ENCODE measurements around the gene CLCNKB.
"Not testable (repeated sequence)": the region's sequence is repeated elsewhere in the genome, so short reads cannot be mapped to it uniquely, and the experiment has no call there.

The CLCNKB gene

DNA sequence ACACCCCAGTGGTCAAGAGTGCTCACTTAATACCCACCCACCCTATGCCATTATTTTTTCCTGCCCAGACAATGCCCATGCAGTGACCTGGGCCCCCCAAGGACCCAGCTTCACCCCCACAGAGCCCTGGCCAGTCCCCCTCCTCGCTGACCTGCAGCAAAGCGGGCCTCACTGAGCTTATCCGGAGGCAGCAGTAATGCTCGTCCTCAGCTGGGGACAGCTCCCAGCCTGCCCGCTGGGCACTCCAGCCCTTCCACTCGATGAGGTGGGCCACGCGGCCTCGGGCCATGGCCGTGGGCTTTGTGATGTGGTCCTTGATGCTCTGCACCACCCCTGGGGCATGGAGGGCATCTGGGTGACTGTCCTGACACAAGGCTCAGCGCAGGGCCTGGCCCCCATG is 7.1 kb upstream of the CLCNKB start:
- DNase-seq, result not testable (repeated sequence)

- no peak for DNase-seq
These were observed 5.0 kb upstream of the CLCNKB start for GRCh38 chr1:16038620-16038912.

DNA sequence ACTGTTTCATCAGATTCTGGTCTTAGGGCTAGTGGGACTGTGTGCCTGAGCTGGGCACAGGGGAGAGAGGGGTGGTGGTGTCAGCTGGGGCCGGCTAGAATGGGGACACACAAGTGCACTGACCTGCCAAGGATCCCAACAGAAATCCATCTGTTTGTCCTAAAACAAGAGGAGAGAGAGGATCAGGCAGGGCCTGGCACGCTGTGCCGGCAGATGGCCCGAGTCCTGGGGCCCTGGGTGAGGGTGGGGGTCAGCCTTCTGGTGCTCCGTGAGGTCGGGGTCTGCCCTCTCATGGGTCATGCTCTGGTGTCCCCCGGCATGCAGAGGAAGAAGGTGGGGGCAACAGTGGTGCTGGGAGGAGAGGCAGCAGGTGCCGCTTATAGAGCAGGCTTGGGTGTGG is 3.7 kb upstream of the CLCNKB start:
- not testable (repeated sequence) for DNase-seq

GRCh38 chr1:16041200-16041599 is 2.4 kb upstream of the CLCNKB start:
- no peak for DNase-seq

GRCh38 chr1:16042096-16042495 is 1.5 kb upstream of the CLCNKB start:
- no peak for DNase-seq

DNA sequence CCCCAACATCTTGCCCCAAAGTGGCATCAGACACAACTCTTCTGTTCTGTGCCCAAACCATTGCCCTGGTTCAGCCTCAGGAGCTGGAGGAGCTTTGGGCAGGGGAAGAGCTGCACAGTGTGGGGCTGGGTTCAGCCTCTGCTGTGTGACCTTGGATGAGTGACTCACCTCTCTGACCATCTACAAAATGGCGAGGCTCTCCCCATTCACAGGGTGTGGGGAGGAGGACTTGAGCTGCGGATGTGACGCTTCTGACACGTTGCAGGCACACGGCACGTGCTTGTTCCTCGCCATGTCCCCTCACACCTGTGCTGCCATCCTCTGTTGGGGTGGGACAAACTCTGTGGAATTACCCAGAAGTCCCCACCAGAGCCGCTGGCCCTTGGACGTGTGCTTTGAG is 928 bp upstream of the CLCNKB start:
- DNase-seq, result not testable (repeated sequence)

DNA sequence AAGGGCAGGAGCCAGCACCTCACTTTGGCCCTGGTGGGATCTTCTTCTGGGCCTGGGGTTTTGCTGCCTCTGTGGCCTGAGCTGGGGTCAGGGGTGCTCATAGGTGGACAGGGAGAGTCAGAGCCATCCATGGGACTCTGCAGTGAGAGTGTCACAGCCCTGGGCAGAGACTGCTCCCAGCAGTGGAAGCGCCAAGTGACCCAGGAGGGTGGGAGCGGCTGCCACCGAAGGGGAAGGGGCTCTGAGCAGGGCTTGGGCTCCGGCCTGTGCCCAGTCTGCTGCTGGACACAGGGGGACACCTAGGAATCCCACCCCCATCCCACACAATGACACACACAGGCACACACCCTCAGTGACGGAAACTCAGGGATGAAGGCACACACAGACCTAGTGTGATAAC is 368 bp downstream of the CLCNKB start:
- no peak for DNase-seq

- DNase-seq, result no peak
These were observed 3.3 kb downstream of the CLCNKB start for GRCh38 chr1:16046842-16047241.

DNA sequence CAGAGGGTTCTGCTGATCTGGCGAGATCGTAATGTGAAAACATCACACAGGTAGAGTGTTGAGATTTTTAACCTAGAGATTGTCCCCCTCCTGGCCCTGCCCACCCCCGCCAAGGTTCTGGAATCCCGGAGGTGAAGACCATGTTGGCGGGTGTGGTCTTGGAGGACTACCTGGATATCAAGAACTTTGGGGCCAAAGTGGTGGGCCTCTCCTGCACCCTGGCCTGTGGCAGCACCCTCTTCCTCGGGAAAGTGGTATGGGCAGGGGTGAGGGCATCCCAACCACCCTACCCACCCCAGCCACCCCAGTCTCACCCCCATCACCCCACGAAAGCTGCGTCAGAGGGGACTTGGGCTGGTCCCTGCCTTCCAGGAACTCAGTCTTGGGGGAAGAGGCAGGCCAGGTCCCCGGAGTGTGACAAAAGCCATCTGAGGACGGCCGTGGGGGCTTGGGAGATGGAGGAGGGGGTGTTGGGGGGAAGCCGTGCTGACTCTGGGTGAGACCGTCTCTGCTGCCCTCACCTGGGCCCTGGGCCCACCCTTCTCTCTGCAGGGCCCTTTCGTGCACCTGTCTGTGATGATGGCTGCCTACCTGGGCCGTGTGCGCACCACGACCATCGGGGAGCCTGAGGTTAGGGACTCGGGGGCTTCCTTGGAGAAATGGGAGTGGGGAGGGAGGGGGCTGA is 4.4 kb downstream of the CLCNKB start:
- DNase-seq, result no peak

- DNase-seq, result peak; percentile 48
These were observed 5.1 kb downstream of the CLCNKB start for GRCh38 chr1:16048573-16049189.

- no peak for DNase-seq
These were observed 6.7 kb downstream of the CLCNKB start for GRCh38 chr1:16050328-16050727.

GRCh38 chr1:16051039-16051438 is 7.5 kb downstream of the CLCNKB start:
- no peak for DNase-seq

GRCh38 chr1:16051949-16052348 is 8.4 kb downstream of the CLCNKB start:
- DNase-seq, result not testable (repeated sequence)

DNA sequence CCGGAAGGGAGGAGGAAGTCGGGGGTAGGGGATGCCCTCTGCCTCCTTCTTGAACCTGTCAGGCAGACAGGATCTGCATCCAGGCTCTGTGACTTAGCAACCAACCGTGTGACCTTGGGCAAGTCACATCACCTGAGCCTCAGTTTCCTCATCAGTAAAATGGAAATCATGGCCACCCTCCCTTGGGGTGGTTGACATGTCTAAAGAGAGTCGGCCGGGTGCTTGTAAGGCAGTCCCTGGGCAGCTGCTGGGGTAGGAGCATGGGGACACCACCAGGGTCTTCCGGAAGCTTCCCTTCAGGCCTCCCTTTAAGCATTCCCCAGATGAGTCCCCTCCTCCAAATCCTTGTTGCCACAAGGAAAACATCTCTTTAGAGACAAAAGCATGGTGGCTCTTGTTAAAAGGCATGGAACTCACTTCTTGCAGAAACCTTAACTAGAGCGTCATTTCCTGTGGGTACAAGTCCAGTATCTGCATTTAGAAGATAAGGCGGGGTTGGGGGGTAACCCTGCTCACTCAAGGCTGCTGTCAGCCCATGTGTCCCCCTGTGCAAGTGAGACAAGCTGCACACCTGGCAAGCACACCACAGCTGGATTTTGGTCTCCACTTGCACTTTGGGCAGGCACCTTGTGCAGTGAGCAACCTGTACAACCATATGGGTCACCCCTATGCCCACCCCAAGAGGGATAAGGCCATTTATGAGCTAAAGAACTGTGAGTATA is 10.4 kb downstream of the CLCNKB start:
- no peak for DNase-seq

GRCh38 chr1:16054598-16055540 is 11.3 kb downstream of the CLCNKB start:
- no peak for DNase-seq

- peak; percentile 97 for DNase-seq
These were observed 12.3 kb downstream of the CLCNKB start for GRCh38 chr1:16055613-16056520.

- DNase-seq, result not testable (repeated sequence)
These were observed 12.9 kb downstream of the CLCNKB start for GRCh38 chr1:16056521-16056912.

DNA sequence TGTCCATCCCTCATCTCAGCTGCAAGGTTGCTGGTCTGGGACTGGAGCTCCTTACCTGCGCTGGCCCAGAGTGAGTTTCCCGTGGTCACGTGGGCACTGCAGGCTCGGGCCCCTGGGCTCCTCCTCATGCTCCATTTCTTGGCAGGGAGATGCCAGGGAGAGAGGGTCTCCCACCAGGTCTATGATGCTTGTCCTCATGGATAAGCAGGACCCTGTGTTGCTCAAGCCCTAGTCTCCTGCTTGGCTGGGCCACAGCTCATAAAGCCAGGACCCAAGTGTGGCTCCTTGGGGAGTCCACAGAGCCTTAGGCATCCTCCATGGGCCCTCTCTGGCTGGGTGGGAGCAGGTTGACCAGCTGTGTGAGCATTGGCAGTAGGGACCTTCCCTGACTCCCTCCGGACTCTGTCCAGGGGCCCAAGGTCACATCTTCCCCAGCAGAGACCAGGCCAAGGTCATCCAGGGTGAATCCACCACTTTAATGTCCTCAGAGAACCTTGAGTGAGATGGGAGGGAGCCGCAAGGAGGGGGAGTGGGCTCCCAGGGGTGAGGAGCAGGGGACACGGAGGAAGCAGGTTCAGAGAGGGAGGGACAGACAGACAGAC is 13.8 kb downstream of the CLCNKB start:
- not testable (repeated sequence) for DNase-seq

DNA sequence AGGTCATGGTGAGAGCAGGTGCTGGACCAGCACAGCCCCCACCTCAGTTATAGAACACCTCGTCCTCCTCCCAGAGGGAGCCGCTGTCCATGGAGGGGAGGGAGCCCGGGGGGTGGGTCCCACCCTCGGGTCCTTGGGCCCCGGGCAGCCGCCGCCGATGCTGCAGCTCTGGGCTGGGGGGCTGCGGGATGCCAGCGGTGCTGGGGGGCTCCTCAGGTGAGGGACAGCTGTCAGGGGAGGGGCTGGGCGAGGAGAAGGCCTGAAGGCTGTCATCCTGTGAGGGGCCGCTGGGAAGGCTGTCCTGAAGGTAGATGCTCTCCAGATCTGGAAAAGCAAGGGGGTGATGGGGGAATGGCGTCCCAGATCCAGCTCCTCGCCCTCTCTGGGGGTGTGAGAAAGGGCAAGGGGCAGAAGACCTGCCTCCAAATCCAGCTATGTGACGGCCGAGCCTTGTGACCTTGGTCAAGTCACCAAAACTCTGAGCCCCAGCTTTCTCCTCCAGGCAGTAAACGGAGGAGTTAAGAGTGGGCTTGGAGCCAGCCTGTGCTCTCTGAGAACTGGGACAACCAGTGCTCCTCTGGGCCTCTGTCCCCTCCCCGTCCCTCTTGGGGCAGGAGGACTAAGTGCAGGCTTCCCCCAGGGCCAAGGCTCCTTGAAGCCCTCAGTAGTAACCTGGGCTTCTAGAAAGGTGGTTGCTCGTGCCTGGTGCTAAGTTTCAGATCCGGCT is 15.0 kb downstream of the CLCNKB start:
- DNase-seq, result not testable (repeated sequence)

- no peak for DNase-seq
These were observed 17.7 kb downstream of the CLCNKB start for GRCh38 chr1:16061266-16061665.
